CD14-positive monocyte (primary cell): Measurements from ENCODE around the gene KCNB1. TPM values are rescaled to one million over a fixed set of nuclear protein-coding genes. Genes with fewer than 3 reads are reported as not detected.

Source experiments
- DNase-seq, 3 donors: peaks; one replicate each; pipeline ENCODE4 v3.0.0-alpha.2; 2011 to 2022
- H2AFZ ChIP-seq: 2 replicates; pipeline ENCODE4 v1.6.0; 2012; ENCODE audit warnings: mild to moderate bottlenecking, low read depth, low read length, inconsistent platforms; ENCODE audit not compliant: insufficient read depth, poor library complexity, severe bottlenecking
- H3K27ac ChIP-seq, 2 donors: 1 replicate in 1 of 2; 2 replicates in 1 of 2; pipeline ENCODE4 v1.5.1; 2012 to 2013; ENCODE audit warnings: low read length in 2 of 2, control low read depth in 1 of 2, inconsistent platforms in 1 of 2, low read depth in 1 of 2, mild to moderate bottlenecking in 1 of 2
- H3K27me3 ChIP-seq, 2 donors: one replicate each; pipeline versions ENCODE4 v1.6.0 to v1.6.1; 2011 to 2013; ENCODE audit warnings: low read length in 2 of 2; ENCODE audit not compliant: control insufficient read depth in 2 of 2, insufficient read depth in 2 of 2
- H3K36me3 ChIP-seq, 2 donors: replicated peaks in 1 of 2; 1 replicate in 1 of 2; 2 replicates in 1 of 2; pipeline versions ENCODE4 v1.5.1 to v1.6.1; 2012 to 2013; ENCODE audit warnings: low read length in 2 of 2, control low read depth in 1 of 2, inconsistent platforms in 1 of 2, mild to moderate bottlenecking in 1 of 2; ENCODE audit not compliant: insufficient read depth in 2 of 2, control insufficient read depth in 1 of 2
- H3K4me1 ChIP-seq, 2 donors: 1 replicate in 1 of 2; 2 replicates in 1 of 2; pipeline versions ENCODE4 v1.5.1 to v1.6.1; 2012 to 2013; ENCODE audit warnings: low read length in 2 of 2, control low read depth in 1 of 2, inconsistent platforms in 1 of 2, mild to moderate bottlenecking in 1 of 2, moderate library complexity in 1 of 2; ENCODE audit not compliant: insufficient read depth in 2 of 2, control insufficient read depth in 1 of 2
- H3K4me2 ChIP-seq: replicated peaks from 2 replicates; pipeline ENCODE3; 2012; ENCODE audit warnings: low read length, moderate library complexity, mild to moderate bottlenecking; ENCODE audit not compliant: poor library complexity, severe bottlenecking; ENCODE audit errors: extremely low read depth
- H3K4me3 ChIP-seq, 3 experiments: fragments of 200-600 bp in 1 of 3; sonication (generic) in 1 of 3; replicated peaks in 1 of 3; 1 replicate in 2 of 3; 2 replicates in 1 of 3; pipeline ENCODE4 v1.5.1; 2011 to 2013; ENCODE audit warnings: low read length in 3 of 3, mild to moderate bottlenecking in 3 of 3, control low read depth in 2 of 3, low read depth in 2 of 3, inconsistent platforms in 1 of 3, moderate library complexity in 1 of 3
- H3K79me2 ChIP-seq: 2 replicates; pipeline ENCODE4 v1.6.0; 2012; ENCODE audit warnings: mild to moderate bottlenecking, control low read depth, inconsistent platforms, low read length, moderate library complexity; ENCODE audit not compliant: insufficient read depth
- H3K9ac ChIP-seq: 2 replicates; pipeline ENCODE4 v1.6.0; 2017; ENCODE audit warnings: low read length, mild to moderate bottlenecking; ENCODE audit not compliant: insufficient read depth, poor library complexity, severe bottlenecking
- H3K9me3 ChIP-seq, 2 donors: replicated peaks in 1 of 2; 1 replicate in 1 of 2; 2 replicates in 1 of 2; pipeline versions ENCODE4 v1.5.1 to v1.6.1; 2012 to 2013; ENCODE audit warnings: low read length in 2 of 2, control low read depth in 1 of 2; ENCODE audit not compliant: control insufficient read depth in 1 of 2, insufficient read depth in 1 of 2
- H4K20me1 ChIP-seq: 2 replicates; pipeline ENCODE4 v1.6.0; 2012; ENCODE audit warnings: mild to moderate bottlenecking, low read length, control low read depth, moderate library complexity; ENCODE audit not compliant: insufficient read depth
- H3K27ac Mint-ChIP-seq, 7 donors: one replicate each; pipeline ENCODE4 v1.8.0; 2020; ENCODE audit warnings: mild to moderate bottlenecking in 7 of 7, mixed read lengths in 7 of 7, moderate library complexity in 6 of 7, inconsistent platforms in 2 of 7
- H3K27me3 Mint-ChIP-seq, 3 donors: one replicate each; pipeline ENCODE4 v1.8.0; 2021 to 2022; ENCODE audit warnings: low read depth in 3 of 3, mild to moderate bottlenecking in 3 of 3, mixed read lengths in 3 of 3, moderate library complexity in 3 of 3, inconsistent platforms in 1 of 3
- H3K36me3 Mint-ChIP-seq, 2 donors: one replicate each; pipeline ENCODE4 v1.8.0; 2020; ENCODE audit warnings: mixed read lengths in 2 of 2, inconsistent platforms in 1 of 2, mild to moderate bottlenecking in 1 of 2
- H3K4me1 Mint-ChIP-seq: one replicate; pipeline ENCODE4 v1.8.0; 2020; ENCODE audit warnings: mild to moderate bottlenecking, mixed read lengths
- H3K4me3 Mint-ChIP-seq, 2 donors: one replicate each; pipeline ENCODE4 v1.8.0; 2020; ENCODE audit warnings: mild to moderate bottlenecking in 2 of 2, mixed read lengths in 2 of 2, moderate library complexity in 1 of 2
- H3K9me3 Mint-ChIP-seq, 7 donors: one replicate each; pipeline ENCODE4 v1.8.0; 2020 to 2022; ENCODE audit warnings: mixed read lengths in 7 of 7, mild to moderate bottlenecking in 6 of 7, moderate library complexity in 6 of 7, inconsistent platforms in 2 of 7
- CTCF ChIP-seq: fragments of 200-600 bp; IDR thresholded peaks from one replicate; pipeline ENCODE4 v1.8.0; 2022; ENCODE audit warnings: antibody characterized with exemption, mild to moderate bottlenecking
- WGBS: methylation state at CpG from one replicate; pipeline ENCODE4 v1.1.5; 2013; ENCODE audit warnings: missing lambda C conversion rate; ENCODE audit not compliant: insufficient coverage; 5-methylcytosine and 5-hydroxymethylcytosine counted together
- intact Hi-C, 2 donors: fragments of 100-400 bp; cut with micrococcal nuclease; formaldehyde crosslinking; loops; one replicate each; pipeline versions ENCODE4 v1.15.0 to v1.15.1; 2023
- polyA plus RNA-seq, 3 donors: library from polyadenylated mRNA; depleted of rRNA in 1 of 3; unstranded in 2 of 3; stranded (reverse) in 1 of 3; fragments of 300-500 nt in 2 of 3; fragments of >200 nt in 1 of 3; fragmentation: Illumina TruSeq in 2 of 3; gene quantifications; 1 replicate in 2 of 3; 2 replicates in 1 of 3; pipeline ENCODE4 v1.2.3, GENCODE V29; 2012 to 2021

Gene KCNB1
- polyA plus RNA-seq, 3 donors: not detected

GRCh38 chr20:49384437-49385434 lies 97.7 kb downstream of the KCNB1 start:
- no peaks in the 10 kb centered on the region for H4K20me1 ChIP-seq
- peak; percentile 83 for TF ChIP-seq CTCF
- no peak overlapping the region for H3K4me3 Mint-ChIP-seq
- H3K27ac Mint-ChIP-seq: no peak overlapping the region
- H3K27me3 ChIP-seq: no peaks in the 10 kb centered on the region
- WGBS: 48% methylated on average over 12 of the region's 16 CpGs
- H3K9me3 ChIP-seq: peaks cover 0 to 4% of the 10 kb centered on the region in 2 donors
- H3K9ac ChIP-seq: no peak overlapping the region
- H3K4me3 ChIP-seq: no peak overlapping the region
- peaks cover 7 to 19% (median 14%) of the 10 kb centered on the region in 3 donors for H3K27me3 Mint-ChIP-seq
- H3K27ac ChIP-seq: no peak overlapping the region
- peak; percentile 14 to 42 (median 39) for DNase-seq
- no peak overlapping the region for H3K4me2 ChIP-seq
- no peaks in the 10 kb centered on the region for H3K36me3 ChIP-seq
- peaks cover 2% of the 10 kb centered on the region for H3K4me1 Mint-ChIP-seq
- intact Hi-C loops: no loop called here
- H3K36me3 Mint-ChIP-seq: no peaks in the 10 kb centered on the region
- no peaks in the 10 kb centered on the region for H3K79me2 ChIP-seq
- no peak overlapping the region for H2AFZ ChIP-seq
- H3K4me1 ChIP-seq: no peaks in the 10 kb centered on the region
- peaks cover 0 to 6% (median 2%) of the 10 kb centered on the region in 7 donors for H3K9me3 Mint-ChIP-seq

DNA sequence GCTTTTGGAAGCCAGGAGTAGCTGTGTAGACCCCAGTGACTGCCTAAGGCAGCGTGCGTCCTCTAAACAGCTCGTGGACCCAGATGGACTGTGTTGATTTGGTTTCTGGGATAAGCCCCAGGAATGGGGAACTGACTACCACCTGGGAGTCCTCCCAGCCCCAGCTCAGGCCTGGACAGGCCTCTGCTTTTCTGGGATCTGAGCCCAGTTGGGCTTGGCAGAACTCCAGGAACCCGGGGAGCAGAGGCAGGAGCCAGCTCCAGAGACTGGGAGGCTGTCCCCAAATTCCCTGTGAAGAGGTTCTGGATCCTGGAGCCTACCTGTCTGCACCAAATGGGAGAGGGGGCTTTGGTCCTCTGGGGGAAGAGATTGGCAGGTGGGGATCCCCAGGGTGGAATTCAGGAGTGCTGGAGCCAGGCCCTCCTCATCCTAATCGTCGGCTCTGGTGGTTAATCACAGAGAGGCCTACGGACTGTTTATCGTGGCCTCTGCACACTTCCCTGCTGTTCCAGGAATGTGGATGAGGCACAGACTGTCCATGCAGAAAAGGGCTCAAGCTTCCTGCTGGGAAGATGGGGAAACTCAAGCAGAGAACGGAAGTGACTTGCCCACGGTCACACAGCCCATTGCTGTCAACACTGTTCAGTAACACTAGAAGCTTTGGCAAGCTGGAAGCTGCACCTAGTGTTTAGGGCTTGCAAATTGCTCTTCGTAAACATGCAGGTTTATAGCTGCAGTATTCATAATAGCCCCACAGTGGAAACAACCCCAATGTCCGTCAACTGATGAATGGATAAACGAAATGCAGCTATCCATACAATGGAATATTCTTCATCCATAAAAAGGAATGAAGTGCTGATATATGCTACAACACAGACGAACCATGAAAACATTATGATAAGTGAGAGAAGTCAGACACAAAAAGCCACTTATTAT lies 100.6 kb downstream of the KCNB1 start:
- Histone ChIP-seq H3K4me1 (no peaks in the 10 kb centered on the region), H3K9ac (no peak overlapping the region), H3K4me3 (no peak overlapping the region), H3K36me3 (no peaks in the 10 kb centered on the region), H4K20me1 (no peaks in the 10 kb centered on the region), H3K27me3 (no peaks in the 10 kb centered on the region), H2AFZ (no peak overlapping the region), H3K9me3 (peaks cover 0 to 4% of the 10 kb centered on the region in 2 donors), H3K4me2 (no peak overlapping the region), H3K79me2 (no peaks in the 10 kb centered on the region), H3K27ac (no peak overlapping the region)
- no peaks in the 10 kb centered on the region for H3K36me3 Mint-ChIP-seq
- peaks cover 0 to 6% (median 2%) of the 10 kb centered on the region in 7 donors for H3K9me3 Mint-ChIP-seq
- 79% methylated on average over 7 of the region's 14 CpGs for WGBS
- H3K4me1 Mint-ChIP-seq: peaks cover 2% of the 10 kb centered on the region
- intact Hi-C loops: no loop called here
- H3K27ac Mint-ChIP-seq: no peak overlapping the region
- TF ChIP-seq CTCF: no peak
- DNase-seq: no peak
- H3K4me3 Mint-ChIP-seq: no peak overlapping the region
- H3K27me3 Mint-ChIP-seq: peaks cover 7 to 11% (median 9%) of the 10 kb centered on the region in 3 donors
